GM13977 (cell line): Measurements from ENCODE around the gene ZCCHC10.

Experiments
- DNase-seq: peaks from one replicate; pipeline ENCODE4 v3.0.0; 2012; ENCODE audit warnings: low spot score
- in situ Hi-C: fragments of 300-500 bp; cut with MboI; formaldehyde crosslinking; loops from one replicate; pipeline ENCODE4 v1.12.0; 2022; ENCODE audit warnings: low sequenced_read_pairs, low pct_unique_long_range_greater_than_20kb, mixed read lengths, inconsistent platforms; ENCODE audit not compliant: unreplicated experiment
- TF ChIP-seq, protein P1 (sequence below): IDR thresholded peaks from 2 replicates; pipeline ENCODE4 v1.5.1; 2012; ENCODE audit warnings: mild to moderate bottlenecking, control low read depth; ENCODE audit not compliant: insufficient read depth; ENCODE audit errors: extremely low read depth, missing control alignments

The ZCCHC10 gene

GRCh38 chr5:133025804-133026663 is at the start of gene ZCCHC10:
TSS of gene ZCCHC10 (minus strand) at chr5:133026549. CDS start at chr5:133026537, 12 bp downstream.
- in situ Hi-C loops, result no loop called here
- peak; percentile 92 for DNase-seq
- TF ChIP-seq, protein P1, sequence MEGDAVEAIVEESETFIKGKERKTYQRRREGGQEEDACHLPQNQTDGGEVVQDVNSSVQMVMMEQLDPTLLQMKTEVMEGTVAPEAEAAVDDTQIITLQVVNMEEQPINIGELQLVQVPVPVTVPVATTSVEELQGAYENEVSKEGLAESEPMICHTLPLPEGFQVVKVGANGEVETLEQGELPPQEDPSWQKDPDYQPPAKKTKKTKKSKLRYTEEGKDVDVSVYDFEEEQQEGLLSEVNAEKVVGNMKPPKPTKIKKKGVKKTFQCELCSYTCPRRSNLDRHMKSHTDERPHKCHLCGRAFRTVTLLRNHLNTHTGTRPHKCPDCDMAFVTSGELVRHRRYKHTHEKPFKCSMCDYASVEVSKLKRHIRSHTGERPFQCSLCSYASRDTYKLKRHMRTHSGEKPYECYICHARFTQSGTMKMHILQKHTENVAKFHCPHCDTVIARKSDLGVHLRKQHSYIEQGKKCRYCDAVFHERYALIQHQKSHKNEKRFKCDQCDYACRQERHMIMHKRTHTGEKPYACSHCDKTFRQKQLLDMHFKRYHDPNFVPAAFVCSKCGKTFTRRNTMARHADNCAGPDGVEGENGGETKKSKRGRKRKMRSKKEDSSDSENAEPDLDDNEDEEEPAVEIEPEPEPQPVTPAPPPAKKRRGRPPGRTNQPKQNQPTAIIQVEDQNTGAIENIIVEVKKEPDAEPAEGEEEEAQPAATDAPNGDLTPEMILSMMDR, result no peak

DNA sequence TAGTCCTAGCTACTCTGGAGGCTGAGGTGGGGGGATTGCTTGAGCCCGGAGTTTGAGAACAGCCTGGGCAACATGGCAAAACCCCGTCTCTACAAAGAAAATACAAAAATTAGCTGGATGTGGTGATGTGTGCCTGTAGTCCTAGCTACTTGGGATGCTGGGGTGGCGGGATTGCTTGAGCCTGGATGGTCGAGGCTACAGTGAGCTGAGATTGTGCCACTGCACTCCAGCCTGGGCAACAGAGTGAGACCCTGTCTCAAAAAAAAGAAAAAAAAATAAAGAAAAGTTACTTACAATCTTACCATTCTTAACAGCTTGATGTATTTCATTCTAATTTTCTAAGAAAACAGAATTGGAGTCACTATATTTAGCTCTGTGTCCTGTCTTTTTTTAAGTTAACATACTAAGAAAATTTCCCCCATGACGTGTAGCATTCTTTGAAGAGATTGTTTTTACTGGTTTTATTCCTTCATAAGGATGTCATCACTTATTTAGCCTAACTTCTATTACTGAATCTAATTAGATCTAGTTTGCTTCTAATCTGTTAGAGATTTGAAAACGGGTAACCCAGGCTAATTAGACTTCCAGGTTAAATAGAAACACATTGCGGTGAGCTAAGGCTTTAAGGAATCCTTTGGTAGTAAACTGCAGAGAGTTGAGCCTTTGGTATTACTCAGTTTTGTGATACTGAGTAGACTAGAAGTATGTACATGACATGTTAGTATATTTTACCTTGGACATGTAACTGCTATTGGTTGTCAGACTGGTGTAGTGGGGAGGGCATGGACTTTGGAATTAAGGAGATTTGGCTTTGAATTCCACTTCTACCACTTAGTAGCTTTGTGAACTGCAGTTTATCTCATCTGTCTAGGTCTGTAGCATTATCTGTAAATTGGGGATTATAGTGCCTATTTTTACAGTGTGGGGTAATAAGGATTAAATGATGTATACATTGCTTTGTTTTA is 49.5 kb upstream of the ZCCHC10 start:
- no peak for DNase-seq
- TF ChIP-seq, protein P1, result no peak
- in situ Hi-C loops, result no loop called here

DNA sequence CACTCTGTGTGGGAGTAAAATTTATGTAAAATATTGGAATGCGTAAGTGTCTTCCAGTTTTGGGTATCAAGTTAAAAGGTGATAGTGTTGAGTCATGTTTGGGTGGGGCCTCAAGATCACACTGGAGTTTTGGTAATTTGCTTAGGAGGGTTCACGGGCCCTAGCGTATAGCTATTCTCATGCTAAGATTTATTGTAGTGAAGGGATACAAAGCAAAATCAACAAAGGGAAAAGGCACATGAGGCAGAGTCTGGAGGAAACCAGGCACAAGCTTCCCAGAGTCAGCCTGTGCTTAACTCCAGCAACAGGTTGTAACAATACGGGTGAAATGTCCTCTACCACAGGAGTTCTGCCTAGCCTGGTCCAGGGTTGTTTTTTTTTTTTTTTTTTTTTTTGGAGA is 45.7 kb upstream of the ZCCHC10 start:
- TF ChIP-seq, protein P1, result no peak
- DNase-seq, result no peak
- in situ Hi-C loops, result no loop called here

DNA sequence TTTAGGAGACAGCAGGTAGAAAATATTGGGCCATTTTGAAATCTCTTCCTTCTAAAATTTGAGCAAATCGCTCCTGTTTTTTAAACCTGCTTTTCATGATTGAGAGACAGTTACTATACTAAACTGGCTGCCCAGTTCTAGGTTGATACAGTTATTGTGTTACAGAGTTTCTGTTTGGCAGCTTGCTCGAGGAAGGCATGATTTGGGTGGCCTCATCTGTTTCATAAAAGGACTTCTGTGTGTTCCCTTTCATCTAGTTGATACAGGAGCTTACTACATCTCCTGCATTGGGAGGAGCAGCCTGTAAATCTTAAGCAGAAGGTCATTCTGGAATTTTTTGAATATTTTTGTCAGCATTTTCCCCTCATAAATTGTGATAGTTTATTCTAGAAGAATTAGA is 39.7 kb upstream of the ZCCHC10 start:
- in situ Hi-C loops, result no loop called here
- TF ChIP-seq, protein P1, result no peak
- no peak for DNase-seq

GRCh38 chr5:133065471-133065870 is 39.1 kb upstream of the ZCCHC10 start:
- TF ChIP-seq, protein P1, result no peak
- DNase-seq, result no peak
- in situ Hi-C loops, result no loop called here

GRCh38 chr5:133063965-133064364 is 37.6 kb upstream of the ZCCHC10 start:
- TF ChIP-seq, protein P1, result no peak
- in situ Hi-C loops, result no loop called here
- DNase-seq, result no peak
